Muscle of back (tissue), 11 donors: ENCODE measurements around the gene ANKS1B. TPM values are rescaled to one million over a fixed set of nuclear protein-coding genes. Genes with fewer than 3 reads are reported as not detected.

Experiments used
- DNase-seq, 3 donors: peaks; one replicate each; pipeline versions ENCODE4 v3.0.0 to v3.0.0-alpha.2; 2013
- polyA plus RNA-seq, 10 donors: library from polyadenylated mRNA; unstranded; fragments of 120-200 nt; gene quantifications; one replicate each; pipeline ENCODE4 v1.2.1, GENCODE V29; 2013; ENCODE audit not compliant: insufficient read length in 10 of 10

ANKS1B gene
- polyA plus RNA-seq, 10 donors = 2.1 to 4.8 (median 3.1) TPM

DNA sequence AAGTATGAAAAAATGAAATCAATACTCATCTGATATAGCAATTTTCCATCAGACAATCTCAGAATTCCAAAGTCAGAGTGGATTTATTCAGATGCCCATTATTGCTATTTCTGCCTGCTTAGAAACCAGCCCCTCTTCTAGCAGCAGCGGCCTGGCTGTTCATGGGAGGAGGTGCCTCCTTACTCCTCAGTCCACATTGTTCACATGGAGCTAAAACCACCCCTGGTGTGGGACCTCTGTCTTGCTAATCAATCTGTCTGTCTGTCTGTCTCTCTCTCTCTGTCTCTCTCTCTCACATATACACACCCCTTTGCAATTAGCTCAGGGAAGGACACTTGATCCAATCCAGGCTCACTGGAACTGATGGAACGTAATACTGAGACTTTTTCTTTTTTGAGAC lies 1163.5 kb downstream of the ANKS1B start:
- DNase-seq = peak in 1 of 3 donors; percentile 46

DNA sequence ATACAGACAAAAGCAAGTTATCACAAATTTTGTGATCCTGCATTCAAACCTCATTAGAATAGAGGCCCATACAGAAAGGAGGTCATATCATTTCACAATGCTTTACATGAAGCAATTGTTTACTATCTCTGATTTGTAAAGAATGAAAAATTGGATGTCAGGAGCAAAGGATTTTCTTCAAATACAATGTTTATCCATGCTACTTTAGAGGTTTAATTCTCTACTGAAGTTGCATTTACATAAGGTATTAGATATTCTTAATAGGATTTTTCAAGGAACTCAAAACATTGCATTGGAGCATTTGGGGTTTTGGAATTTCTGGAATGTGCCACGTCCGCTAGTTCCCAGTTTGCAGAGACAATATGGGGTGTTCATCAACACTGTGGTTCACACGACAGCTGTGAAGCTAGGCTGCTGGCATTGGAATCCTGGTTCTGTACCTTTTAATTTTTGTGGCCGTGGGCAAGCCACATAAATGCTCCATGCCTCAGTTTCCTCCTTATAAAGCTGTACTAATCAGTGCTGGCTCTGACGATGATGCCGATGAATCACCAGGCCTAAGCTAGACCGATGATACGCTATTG lies 1164.8 kb downstream of the ANKS1B start:
- peak in 1 of 3 donors; percentile 17 for DNase-seq

DNA sequence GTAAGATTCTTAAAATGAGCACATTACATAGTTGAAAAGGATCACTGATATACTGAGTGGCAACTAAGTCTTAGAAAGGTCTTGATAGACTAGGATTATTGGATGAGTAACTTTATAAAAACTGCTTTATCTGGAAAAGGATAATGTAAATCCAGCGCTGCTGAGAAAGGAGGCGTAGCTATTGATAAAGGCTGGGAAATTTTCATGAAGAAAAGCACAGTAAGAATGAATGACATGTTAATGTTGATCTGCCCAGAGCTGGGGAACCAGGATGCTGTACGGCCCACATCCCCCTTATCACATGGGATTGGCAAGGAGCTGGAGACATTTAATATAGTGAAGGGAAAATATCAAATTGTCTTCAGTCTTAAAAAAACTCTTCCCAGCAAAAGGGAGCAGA lies 1165.7 kb downstream of the ANKS1B start:
- DNase-seq = no peak

DNA sequence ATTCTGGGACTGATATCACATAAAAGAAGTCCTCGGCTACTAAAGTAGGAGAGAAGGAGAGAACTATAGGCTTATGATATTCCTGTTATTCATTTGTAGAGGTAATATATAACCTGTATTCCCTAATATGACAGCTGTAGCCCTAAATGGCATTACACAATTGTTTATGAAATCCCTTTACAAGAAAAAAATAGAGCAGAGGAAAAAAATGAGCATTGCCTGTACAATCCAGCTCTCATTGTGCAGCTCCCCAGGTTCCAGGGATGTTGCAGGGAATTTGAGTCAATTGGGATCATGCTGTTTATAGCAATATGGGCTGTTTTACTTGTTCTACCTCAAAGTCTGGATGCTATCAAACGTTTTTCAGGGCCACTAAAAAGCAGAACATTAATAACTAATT lies 1166.5 kb downstream of the ANKS1B start:
- DNase-seq = peak in 2 of 3 donors; percentile 14 to 55

DNA sequence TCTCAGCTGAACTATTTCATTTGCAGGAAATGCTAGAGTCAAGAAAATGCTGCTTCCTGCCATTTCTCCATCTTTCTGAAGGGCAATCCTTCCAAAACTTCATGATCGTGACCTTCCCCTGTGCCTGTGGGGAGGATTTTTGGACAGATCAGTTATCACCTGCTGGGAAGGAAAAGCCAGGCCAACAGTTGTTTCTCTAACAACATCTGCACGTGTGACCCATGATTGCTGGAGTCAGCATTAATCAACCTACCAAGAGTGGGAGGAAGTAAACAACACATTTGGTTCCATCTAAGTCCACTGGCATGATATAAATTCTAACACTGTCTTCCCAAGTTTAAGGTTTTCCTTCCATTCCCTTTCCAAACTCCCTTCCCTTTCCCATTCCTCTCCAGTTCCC lies 1167.0 kb downstream of the ANKS1B start:
- DNase-seq = peak; percentile 41 to 78 (median 46)

DNA sequence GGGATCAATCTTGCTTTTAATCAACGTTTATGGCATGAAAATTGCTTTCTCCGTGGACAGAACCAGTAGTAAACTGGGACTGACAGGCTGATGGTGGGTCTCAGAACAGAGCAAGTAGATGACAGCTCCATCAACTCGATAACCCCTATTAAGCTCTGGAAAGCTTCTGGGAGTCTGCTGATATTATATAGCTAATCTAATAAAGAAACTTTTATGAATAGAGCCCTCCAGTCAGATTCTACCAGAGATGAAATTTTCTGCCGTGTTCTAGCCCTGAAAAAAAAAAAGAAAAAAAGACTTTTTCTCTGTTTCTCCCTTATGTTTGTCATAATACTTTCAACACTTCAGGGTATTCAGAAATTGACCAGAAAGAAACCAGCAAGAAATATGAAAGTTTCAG lies 1168.0 kb downstream of the ANKS1B start:
- DNase-seq = no peak

DNA sequence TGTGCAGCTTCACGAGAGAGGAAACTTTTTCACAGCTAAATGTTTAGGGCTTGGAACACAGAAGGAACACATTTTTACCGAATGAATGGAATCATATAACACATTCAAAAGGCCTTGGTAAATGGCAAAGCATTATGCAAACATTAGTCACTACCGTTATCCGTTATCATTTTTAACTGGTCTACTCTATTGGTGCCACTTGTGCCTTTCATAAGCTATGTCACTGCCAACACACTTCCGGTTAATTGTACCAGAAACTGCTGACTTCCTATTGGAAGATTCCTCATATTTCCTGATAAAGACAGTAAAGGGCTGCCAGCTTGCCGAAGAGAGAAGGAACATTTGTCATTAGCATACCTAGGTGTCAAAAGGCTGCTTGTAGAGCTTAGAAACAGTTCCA lies 1170.5 kb downstream of the ANKS1B start:
- no peak for DNase-seq

DNA sequence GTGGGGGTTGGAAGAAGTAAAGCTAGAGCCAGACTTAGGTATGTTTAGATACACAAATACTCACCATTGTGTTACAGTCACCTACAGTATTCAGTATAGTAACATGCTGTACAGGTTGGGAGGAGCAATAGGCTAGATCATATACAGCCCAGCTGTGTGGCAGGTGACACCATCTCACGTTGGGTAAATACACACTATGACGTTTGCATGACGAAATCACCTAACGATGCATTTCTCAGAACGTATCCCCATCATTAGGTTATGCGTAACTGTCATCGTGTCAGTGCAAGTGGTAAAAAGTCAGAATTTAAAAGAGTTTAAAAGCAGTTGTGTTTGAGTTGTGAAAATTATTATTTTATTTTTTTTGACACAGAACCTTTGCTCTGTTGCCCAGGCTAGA lies 1172.5 kb downstream of the ANKS1B start:
- no peak for DNase-seq

DNA sequence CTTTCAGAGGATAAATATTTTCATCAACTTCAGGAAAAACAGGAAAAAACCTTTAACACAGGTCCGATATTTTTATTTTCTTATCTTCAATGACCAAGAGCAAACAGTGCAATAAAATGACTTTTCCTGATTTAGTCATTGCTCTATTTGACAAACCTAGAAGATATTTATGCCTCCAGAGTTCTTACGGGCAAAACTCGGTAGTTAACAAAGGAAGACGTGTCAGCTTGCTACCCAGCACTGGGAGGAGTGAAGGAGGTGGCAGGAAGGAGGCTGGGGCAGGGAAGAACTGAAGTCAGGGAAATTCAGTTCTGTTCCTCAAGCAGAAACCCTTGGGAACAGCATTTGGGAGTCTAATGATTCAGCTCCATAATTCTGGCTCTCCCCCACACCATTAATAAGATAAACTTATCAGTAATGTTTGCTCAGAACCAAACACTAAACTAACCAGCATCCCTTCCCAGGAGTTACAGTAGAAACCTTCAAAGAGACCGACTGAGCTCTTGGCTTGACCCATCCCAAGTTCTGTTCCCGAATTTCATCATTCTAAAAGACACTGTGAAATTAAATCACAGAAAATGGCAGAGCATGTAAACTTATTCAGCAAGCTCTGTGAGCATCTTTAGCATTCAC lies 1176.4 kb downstream of the ANKS1B start:
- DNase-seq = no peak

DNA sequence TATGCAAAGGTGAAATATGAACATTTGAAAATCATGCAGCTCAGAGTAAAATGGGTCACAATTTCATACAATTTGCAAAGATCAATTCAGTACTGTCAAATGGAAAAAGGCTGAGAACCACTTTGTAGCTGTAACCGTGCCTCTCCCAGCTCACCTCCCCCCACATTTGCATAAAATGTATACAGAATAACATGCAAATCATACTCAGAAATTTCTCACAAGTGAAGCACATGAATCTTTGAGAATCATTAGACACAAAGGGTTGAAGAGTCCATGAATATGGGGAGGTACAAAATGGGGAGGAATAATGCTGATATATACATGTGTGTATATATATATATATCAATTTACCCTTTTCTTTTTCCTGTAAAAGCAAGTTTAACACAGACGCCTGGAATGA lies 1177.5 kb downstream of the ANKS1B start:
- no peak for DNase-seq

DNA sequence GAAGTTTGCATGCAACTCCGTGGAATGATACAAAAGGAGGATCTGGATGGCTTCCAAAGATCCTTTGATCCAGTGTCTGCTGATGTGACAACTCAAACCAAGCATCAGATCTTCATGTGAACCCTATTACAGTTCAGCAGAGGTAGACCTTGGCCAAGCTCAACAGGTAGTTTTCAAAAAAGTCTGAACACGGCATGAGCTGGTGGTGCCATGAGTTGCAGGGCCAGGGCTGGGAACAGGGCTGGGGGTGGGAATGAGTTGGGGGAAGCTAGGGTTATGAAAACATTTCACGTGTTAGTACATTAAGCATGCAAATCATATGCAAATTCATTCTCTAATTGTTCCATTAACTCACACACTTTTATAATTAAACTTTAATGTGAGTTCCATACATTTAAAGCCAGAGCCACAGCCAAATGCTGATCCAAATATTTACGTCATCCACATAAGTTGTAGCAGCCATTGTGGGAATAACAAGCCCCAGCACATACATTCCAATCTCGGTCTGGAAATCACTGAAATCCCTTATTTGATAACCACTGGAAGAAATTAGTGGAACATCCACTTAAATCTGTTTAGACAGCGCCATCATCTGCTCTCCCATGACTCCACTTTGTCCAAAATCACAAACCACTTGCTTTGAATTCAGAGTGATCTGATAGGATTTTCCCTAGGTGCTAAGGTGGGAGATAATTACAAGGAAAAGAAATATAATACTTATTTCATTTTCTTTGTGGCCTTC lies 1181.1 kb downstream of the ANKS1B start:
- DNase-seq = no peak

DNA sequence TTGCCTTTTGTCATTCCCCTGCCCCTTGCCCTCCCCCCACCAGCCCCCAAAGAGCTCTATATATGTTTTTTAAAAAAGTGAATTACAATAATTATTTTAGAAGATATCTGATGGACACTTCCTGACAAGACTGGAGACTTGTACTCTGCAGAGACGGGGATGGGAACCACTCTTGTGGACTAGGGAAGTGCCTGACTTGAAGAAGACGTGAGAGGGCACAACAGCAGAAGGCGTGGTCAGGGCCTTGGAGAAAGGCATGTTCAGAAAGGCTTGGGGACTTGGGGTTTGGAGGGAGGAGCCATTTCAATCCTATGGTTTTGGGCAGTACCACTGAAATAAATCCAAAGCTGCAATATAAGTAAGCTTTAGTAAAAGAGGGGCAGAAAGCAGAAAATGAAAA lies 1184.9 kb downstream of the ANKS1B start:
- no peak for DNase-seq

DNA sequence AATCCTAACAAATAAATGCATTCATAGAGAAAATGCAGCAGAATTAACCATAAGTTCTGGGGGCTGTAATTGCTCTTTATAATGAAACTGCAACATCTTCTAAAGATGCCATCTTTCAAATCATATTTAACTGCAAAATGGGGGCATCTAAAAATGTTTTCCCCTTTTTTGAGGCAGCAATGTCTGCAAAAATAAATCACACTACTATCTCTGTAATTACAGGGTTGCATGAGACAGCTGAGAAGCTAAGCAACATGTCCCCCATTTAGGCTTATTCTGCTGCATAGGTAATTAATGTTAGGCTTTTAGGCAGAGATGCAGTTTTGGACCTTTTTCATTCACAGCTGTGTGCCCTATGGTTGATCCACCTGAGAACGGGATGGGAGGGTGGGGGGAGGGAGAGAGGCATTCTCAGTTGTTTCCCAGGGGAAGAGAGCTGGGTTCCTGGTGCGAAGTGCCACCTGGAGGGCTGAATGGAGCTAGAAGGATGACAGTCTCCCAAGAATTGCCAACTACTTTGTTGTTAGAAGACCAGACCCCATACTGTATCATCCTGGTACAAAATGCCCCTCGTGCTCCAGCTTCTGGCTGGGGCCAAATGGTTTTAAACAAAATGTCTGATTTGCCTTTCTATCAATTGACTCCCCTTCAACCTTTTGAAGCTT lies 1185.5 kb downstream of the ANKS1B start:
- DNase-seq = no peak

DNA sequence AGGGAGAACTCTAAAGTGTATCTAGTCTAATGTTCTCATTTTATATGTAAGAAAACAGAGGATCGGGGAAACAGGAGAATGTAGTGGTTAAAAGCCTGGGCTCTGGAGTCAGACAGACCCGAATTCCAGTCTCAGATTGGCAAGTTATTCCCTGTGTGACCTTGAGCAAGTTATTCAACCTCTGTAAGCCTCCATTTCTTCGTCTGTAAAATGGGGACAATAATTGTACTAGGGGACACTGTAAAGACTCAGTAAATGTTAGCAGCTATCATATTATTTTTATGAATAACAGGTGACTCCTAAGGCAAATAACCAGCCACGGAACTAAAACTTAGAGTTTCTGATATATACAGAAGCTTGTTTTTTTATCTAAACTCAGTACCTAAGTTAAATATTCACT lies 1187.5 kb downstream of the ANKS1B start:
- no peak for DNase-seq

DNA sequence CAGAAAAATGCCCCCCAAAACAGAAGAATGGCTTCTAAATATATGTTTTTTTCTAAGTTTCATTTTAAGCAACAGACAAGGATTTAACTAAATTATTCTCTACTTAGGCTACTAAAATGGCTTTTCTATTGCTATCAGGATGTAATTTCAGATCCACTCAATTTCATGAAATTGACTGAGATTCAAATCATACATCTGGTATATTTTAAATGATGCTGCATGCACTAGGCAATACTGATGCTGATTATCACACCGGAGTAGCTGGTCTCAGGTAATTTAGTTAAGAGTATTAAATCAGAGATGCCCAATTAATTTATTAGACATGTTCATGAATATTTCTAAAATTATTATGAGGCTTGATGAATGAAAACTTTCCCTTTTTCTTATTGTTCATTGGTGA lies 1188.0 kb downstream of the ANKS1B start:
- DNase-seq = no peak

DNA sequence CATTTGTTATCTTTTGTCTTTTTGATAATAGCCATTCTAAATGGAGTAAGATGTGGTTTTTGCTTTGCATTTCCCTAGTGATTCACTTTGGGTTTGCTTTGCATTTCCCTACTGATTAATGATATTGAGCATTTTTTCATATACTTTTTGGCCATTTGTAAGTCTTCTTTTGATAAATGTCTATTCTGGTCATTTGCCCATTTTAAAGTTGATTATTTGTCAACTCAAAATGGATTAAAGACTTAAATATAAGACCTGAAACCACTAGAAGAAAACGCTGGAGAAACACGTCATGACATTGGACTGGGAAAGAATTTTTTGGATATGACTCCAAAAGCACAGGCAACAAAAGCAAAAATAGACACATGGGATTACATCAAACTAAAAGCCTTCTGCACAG lies 1191.6 kb downstream of the ANKS1B start:
- DNase-seq = no peak

DNA sequence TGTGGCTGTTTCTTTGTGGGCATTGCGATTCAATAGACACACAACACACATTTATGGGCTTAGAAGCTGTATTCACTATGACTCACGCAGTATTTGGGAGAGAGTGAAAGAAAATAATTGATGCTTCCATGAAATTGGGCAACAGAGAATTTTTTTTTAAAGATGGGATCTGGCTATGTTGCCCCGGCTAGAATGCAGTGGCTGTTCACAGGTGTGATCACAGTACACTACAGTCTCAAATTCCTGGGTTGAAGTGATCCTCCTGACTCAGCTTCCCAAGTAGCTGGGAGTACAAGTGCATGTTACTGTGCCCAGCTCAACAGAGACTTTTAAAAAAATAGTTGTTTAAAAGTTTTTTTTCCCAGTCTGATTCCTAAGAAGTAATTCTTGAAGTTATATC lies 1193.3 kb downstream of the ANKS1B start:
- DNase-seq = no peak

DNA sequence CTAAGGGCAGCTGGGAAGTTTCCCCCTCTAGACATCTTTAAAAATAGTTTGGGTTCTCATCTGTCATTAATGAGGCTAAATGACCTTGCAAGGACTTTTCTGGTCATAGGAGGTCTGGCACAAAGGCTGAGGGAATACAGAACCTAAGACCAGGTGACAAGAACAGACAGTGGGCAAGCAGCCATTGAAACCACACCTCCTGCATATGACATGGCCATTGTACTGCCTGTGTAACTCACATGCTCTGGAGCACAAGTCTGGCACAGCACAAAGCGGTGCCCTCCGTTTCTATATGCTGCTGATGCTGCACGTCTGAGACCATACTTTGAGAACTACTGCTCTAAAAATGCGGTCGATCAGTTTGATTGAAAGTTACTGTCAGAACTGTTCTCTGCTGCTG lies 1196.3 kb downstream of the ANKS1B start:
- no peak for DNase-seq

DNA sequence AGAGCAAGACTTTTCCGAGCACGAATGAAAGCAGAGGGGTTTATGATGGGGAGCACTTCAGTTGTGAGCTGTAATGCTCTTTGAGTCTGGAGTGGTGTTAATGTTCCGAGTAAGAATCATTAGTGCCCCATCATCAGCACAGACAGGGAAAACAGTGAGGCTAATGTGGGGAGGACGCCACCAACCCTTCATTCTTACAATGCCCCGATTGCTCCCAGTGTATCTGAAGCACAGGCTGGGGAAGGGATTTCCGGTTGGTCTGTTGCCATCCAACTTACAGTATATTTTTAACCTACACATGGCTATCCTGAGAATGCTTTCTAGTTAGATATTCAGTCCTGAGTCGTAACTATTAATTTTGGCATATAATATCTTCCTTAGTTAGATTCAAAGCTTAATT lies 1198.1 kb downstream of the ANKS1B start:
- no peak for DNase-seq

DNA sequence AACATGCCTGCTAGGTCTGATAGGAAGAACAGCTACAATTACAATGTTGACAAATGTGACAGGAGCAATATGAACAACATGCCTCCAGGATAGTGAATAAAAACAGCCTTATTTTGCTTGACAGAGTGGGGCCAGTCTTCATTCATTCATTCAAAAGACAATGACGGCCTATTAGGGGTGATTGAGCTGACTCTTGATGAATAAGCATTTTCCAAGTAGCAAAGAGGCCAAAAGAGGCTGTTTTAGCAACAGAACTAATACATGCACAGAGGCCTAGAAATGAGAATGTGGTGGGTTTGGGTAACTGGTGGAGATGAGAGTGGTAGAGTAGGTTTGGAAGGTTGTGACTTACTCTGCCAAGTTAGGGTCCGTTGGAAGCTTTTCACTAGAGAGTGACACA lies 1201.3 kb downstream of the ANKS1B start:
- no peak for DNase-seq

DNA sequence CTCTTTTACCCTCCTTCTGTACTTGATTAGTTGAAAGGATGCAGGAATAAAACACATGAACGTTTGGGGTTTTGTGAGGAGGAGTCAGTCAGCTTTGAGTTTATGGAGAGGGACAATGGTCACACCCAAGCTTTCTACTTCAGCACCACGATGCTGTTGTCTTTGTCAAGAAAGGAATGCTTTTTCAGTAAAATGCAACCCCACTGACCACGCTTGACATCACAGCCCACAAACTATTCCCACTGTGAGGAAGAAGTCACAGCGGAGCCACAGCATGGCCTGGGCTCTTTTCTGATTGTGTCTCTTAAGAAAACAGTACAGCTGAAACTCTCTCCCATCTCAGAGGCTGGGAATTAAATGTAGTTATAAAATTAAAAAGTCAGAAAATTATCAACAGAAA lies 1204.5 kb downstream of the ANKS1B start:
- no peak for DNase-seq

DNA sequence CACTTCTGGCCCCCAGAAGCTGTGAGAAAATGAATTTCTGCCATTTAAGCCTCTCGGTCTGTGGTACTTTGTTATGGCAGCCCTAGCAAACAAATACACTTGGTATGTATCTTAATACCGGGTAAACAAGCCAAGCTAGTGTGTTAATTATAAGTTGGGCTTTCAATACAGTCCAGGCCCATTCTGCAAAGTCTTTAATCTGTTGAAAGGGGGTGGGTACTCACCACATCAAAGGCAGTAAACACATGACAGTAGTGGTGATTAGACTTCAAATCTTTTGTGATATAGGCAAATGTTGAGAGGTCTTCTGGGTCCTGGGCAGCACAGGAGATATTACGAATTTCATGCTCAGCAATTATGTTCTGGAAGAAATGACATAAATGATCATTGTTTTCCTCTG lies 1211.9 kb downstream of the ANKS1B start:
- DNase-seq = no peak
